ENCODE results near the gene SMARCC2.

Gene SMARCC2

DNA sequence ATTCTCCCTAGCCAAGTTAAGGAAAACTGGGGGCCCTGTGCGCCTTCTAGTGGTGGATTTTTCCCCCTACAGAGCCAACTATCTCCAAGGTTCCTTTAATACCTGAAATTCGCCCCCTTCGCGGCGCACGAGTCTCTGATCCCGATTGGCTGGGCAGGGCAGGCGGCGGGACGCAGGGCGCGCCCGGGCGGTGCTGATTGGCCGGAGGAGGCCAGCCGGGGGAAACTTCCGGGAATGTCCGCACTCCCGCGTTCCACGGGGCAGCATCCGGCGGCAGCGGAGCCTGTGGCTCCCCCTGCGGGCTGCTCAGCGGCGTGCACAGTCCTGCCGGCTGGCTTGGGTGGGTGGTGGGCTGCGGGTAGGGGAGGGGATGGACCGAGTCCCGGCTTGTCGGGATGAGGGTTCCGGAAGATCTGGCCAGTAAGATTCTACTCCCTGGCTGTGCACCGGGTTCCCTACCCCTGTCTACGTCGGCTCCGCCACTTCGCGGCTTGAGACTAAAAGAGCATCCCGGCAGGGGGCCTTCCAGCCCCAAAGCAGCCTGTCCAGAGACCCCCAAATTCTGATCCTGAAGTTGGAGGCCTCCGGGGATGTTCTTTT, 34.9 kb upstream of the SMARCC2 start, which contains the start of gene NABP2:
TSS of gene NABP2 (plus strand) at position 241 of the 600 bp plus-strand sequence. CDS start 515 bp downstream, outside the sequence.
- Histone ChIP-seq H3K4me3 (ENCODE audit: low read depth, low read length) (peak within 1 kb of the TSS; percentile 73), H3K27ac (ENCODE audit: low read depth, low read length) (peak within 1 kb of the TSS; percentile 86), H3K9ac (ENCODE audit: low read depth, low read length) (peak within 1 kb of the TSS; percentile 58; the same call in 1 of the 2 replicates), H3K27me3 (ENCODE audit: control insufficient read depth, insufficient read depth, low read length) (no peaks in the 10 kb centered on the region), H3K4me1 (ENCODE audit: control insufficient read depth, insufficient read depth, low read length) (peaks cover 20% of the 10 kb centered on the region), H3K36me3 (ENCODE audit: control insufficient read depth, insufficient read depth, low read length) (peaks cover 9% of the 10 kb centered on the region), H3K9me3 (ENCODE audit: control insufficient read depth, insufficient read depth, low read length) (no peaks in the 10 kb centered on the region)

- H3K4me1 ChIP-seq (ENCODE audit: control insufficient read depth, insufficient read depth, low read length) = peaks cover 20% of the 10 kb centered on the region
- H3K4me3 ChIP-seq (ENCODE audit: low read depth, low read length) = peak overlapping the region; percentile 53
- no peaks in the 10 kb centered on the region for H3K27me3 ChIP-seq (ENCODE audit: control insufficient read depth, insufficient read depth, low read length)
- peaks cover 9% of the 10 kb centered on the region for H3K36me3 ChIP-seq (ENCODE audit: control insufficient read depth, insufficient read depth, low read length)
- peak overlapping the region; percentile 58; the same call in 1 of the 2 replicates for H3K9ac ChIP-seq (ENCODE audit: low read depth, low read length)
- H3K27ac ChIP-seq (ENCODE audit: low read depth, low read length) = peak overlapping the region; percentile 86
- H3K9me3 ChIP-seq (ENCODE audit: control insufficient read depth, insufficient read depth, low read length) = no peaks in the 10 kb centered on the region
These were observed 34.4 kb upstream of the SMARCC2 start for GRCh38 chr12:56223571-56224101.

GRCh38 chr12:56222531-56222895, 33.2 kb upstream of the SMARCC2 start:
- Histone ChIP-seq H3K27ac (ENCODE audit: low read depth, low read length) (peak overlapping the region; percentile 99), H3K9me3 (ENCODE audit: control insufficient read depth, insufficient read depth, low read length) (no peaks in the 10 kb centered on the region), H3K9ac (ENCODE audit: low read depth, low read length) (peak overlapping the region; percentile 77), H3K4me3 (ENCODE audit: low read depth, low read length) (peak overlapping the region; percentile 85), H3K27me3 (ENCODE audit: control insufficient read depth, insufficient read depth, low read length) (no peaks in the 10 kb centered on the region), H3K4me1 (ENCODE audit: control insufficient read depth, insufficient read depth, low read length) (peaks cover 20% of the 10 kb centered on the region), H3K36me3 (ENCODE audit: control insufficient read depth, insufficient read depth, low read length) (peaks cover 11% of the 10 kb centered on the region)

DNA sequence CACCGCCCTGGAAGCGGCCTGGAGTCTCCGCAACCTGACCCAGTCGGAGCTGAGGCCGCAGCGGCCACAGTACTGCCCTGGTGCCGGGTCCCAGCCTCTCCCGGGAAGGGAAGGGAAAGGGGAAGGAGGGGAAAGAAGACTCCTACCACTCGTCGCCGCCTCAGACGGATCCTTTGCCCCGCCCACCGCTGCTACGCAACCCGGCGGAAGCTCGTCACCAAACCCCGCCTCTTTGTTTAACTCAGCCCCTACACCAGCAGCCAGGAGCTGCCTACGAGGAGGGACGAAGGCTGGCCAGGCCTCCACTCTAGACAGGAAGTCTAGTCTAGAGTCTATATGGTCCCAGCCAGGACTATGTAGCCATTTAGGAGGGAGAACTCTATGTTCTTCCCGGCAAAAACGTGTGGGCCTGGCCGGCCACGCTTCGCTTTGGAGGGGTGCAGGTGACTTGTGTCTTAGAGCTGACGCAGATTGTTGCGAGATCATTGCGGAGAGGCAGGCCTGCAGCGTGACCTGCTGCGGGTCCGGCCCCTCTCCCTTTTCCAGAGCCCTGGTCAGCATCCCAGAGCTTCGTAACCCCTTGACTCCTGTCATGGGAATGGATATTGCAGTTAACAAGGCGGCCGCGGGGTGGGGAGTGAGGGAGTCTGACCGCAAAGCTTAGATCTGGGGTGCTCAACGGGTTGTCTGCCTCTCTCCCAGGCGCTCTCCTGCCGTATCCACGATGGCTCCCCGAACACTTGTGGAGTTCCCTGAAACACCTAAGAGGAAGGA, 32.7 kb upstream of the SMARCC2 start, which contains the start of gene RNF41:
TSS of gene RNF41 (minus strand) at position 166 of the 774 bp plus-strand sequence. CDS start 7,875 bp downstream, outside the sequence.
- Histone ChIP-seq H3K27ac (ENCODE audit: low read depth, low read length) (peak within 1 kb of the TSS; percentile 99), H3K27me3 (ENCODE audit: control insufficient read depth, insufficient read depth, low read length) (no peaks in the 10 kb centered on the region)

GRCh38 chr12:56221232-56221756, 32.0 kb upstream of the SMARCC2 start:
- Histone ChIP-seq H3K27ac (ENCODE audit: low read depth, low read length) (peak overlapping the region; percentile 99), H3K9ac (ENCODE audit: low read depth, low read length) (peak overlapping the region; percentile 77), H3K9me3 (ENCODE audit: control insufficient read depth, insufficient read depth, low read length) (no peaks in the 10 kb centered on the region), H3K4me3 (ENCODE audit: low read depth, low read length) (peak overlapping the region; percentile 85), H3K27me3 (ENCODE audit: control insufficient read depth, insufficient read depth, low read length) (no peaks in the 10 kb centered on the region), H3K36me3 (ENCODE audit: control insufficient read depth, insufficient read depth, low read length) (peaks cover 13% of the 10 kb centered on the region), H3K4me1 (ENCODE audit: control insufficient read depth, insufficient read depth, low read length) (peaks cover 20% of the 10 kb centered on the region)

More for the DNA sequence above, 32.7 kb upstream of the SMARCC2 start, which contains the start of gene RNF41:
- Histone ChIP-seq H3K9me3 (ENCODE audit: control insufficient read depth, insufficient read depth, low read length) (no peaks in the 10 kb centered on the region), H3K36me3 (ENCODE audit: control insufficient read depth, insufficient read depth, low read length) (peaks cover 10% of the 10 kb centered on the region; the same call in 1 of the 2 replicates), H3K9ac (ENCODE audit: low read depth, low read length) (peak within 1 kb of the TSS; percentile 77), H3K4me3 (ENCODE audit: low read depth, low read length) (peak within 1 kb of the TSS; percentile 85), H3K4me1 (ENCODE audit: control insufficient read depth, insufficient read depth, low read length) (peaks cover 20% of the 10 kb centered on the region)

DNA sequence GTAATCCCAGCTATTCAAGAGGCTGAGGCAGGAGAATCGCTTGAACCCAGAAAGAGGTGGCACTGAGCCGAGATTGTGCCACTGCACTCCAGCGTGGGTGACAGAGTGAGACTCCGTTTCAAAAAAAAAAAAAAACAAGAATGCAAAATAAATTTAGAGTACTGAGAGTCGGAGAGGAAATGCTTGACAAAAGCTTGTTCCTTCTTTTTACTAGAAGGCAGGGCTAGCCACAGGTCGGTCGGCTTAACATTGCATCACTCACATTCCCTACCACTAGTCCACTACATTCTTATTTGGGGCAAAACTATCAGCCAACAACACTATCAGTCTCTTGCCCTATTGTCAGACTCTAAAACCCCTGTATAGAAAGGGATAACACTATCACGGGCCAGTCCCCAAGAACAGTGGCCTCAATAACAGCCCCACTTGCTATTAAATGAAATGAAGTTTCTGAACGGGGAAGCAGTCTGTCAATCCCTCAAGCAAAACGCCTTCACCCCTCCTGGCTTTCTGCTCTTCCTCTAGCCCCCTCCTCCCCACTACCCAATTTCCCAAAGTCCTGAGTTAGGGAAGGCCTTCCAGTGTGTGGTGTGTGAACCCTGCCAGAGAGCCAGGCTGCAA, 31.4 kb upstream of the SMARCC2 start:
- peaks cover 20% of the 10 kb centered on the region for H3K4me1 ChIP-seq (ENCODE audit: control insufficient read depth, insufficient read depth, low read length)
- H3K4me3 ChIP-seq (ENCODE audit: low read depth, low read length) = peak overlapping the region; percentile 85
- no peaks in the 10 kb centered on the region for H3K9me3 ChIP-seq (ENCODE audit: control insufficient read depth, insufficient read depth, low read length)
- peaks cover 13% of the 10 kb centered on the region for H3K36me3 ChIP-seq (ENCODE audit: control insufficient read depth, insufficient read depth, low read length)
- H3K9ac ChIP-seq (ENCODE audit: low read depth, low read length) = peak overlapping the region; percentile 77
- H3K27ac ChIP-seq (ENCODE audit: low read depth, low read length) = peak overlapping the region; percentile 99
- H3K27me3 ChIP-seq (ENCODE audit: control insufficient read depth, insufficient read depth, low read length) = no peaks in the 10 kb centered on the region

- Histone ChIP-seq H3K9ac (ENCODE audit: low read depth, low read length) (no peak overlapping the region), H3K27ac (ENCODE audit: low read depth, low read length) (no peak overlapping the region), H3K4me3 (ENCODE audit: low read depth, low read length) (no peak overlapping the region)
These were observed 30.6 kb upstream of the SMARCC2 start for GRCh38 chr12:56219840-56220239.

GRCh38 chr12:56216461-56216860, 27.2 kb upstream of the SMARCC2 start:
- Histone ChIP-seq H3K9me3 (ENCODE audit: control insufficient read depth, insufficient read depth, low read length) (no peaks in the 10 kb centered on the region), H3K4me3 (ENCODE audit: low read depth, low read length) (no peak overlapping the region), H3K9ac (ENCODE audit: low read depth, low read length) (no peak overlapping the region), H3K4me1 (ENCODE audit: control insufficient read depth, insufficient read depth, low read length) (peaks cover 4% of the 10 kb centered on the region; the same call in 1 of the 2 replicates), H3K27me3 (ENCODE audit: control insufficient read depth, insufficient read depth, low read length) (no peaks in the 10 kb centered on the region), H3K27ac (ENCODE audit: low read depth, low read length) (no peak overlapping the region), H3K36me3 (ENCODE audit: control insufficient read depth, insufficient read depth, low read length) (peaks cover 52% of the 10 kb centered on the region)

More at GRCh38 chr12:56219840-56220239, 30.6 kb upstream of the SMARCC2 start:
- no peaks in the 10 kb centered on the region for H3K27me3 ChIP-seq (ENCODE audit: control insufficient read depth, insufficient read depth, low read length)
- peaks cover 20% of the 10 kb centered on the region for H3K4me1 ChIP-seq (ENCODE audit: control insufficient read depth, insufficient read depth, low read length)
- H3K36me3 ChIP-seq (ENCODE audit: control insufficient read depth, insufficient read depth, low read length) = peaks cover 21% of the 10 kb centered on the region
- H3K9me3 ChIP-seq (ENCODE audit: control insufficient read depth, insufficient read depth, low read length) = no peaks in the 10 kb centered on the region

GRCh38 chr12:56213878-56214277, 24.6 kb upstream of the SMARCC2 start:
- Histone ChIP-seq H3K36me3 (ENCODE audit: control insufficient read depth, insufficient read depth, low read length) (peaks cover 74% of the 10 kb centered on the region), H3K27me3 (ENCODE audit: control insufficient read depth, insufficient read depth, low read length) (no peaks in the 10 kb centered on the region), H3K9ac (ENCODE audit: low read depth, low read length) (no peak overlapping the region), H3K4me3 (ENCODE audit: low read depth, low read length) (no peak overlapping the region), H3K27ac (ENCODE audit: low read depth, low read length) (no peak overlapping the region), H3K4me1 (ENCODE audit: control insufficient read depth, insufficient read depth, low read length) (no peaks in the 10 kb centered on the region), H3K9me3 (ENCODE audit: control insufficient read depth, insufficient read depth, low read length) (no peaks in the 10 kb centered on the region)

- Histone ChIP-seq H3K4me3 (ENCODE audit: low read depth, low read length) (no peak overlapping the region), H3K27me3 (ENCODE audit: control insufficient read depth, insufficient read depth, low read length) (no peaks in the 10 kb centered on the region), H3K36me3 (ENCODE audit: control insufficient read depth, insufficient read depth, low read length) (peaks cover 80% of the 10 kb centered on the region), H3K9me3 (ENCODE audit: control insufficient read depth, insufficient read depth, low read length) (no peaks in the 10 kb centered on the region), H3K9ac (ENCODE audit: low read depth, low read length) (no peak overlapping the region), H3K27ac (ENCODE audit: low read depth, low read length) (no peak overlapping the region), H3K4me1 (ENCODE audit: control insufficient read depth, insufficient read depth, low read length) (no peaks in the 10 kb centered on the region)
These were observed 23.1 kb upstream of the SMARCC2 start for GRCh38 chr12:56212361-56212760.
